Hematopoietic multipotent progenitor cell treated with erythropoietin and hydrocortisone succinate and interleukin-3 and kit ligand, for 15 days (in vitro differentiated cells): ENCODE measurements around the gene CALHM1.
"Not testable (repeated sequence)": the region's sequence is repeated elsewhere in the genome, so short reads cannot be mapped to it uniquely, and the experiment has no call there.

ENCODE experiments used
- DNase-seq: peaks from one replicate; pipeline ENCODE4 v3.0.0-alpha.2; 2015; ENCODE audit warnings: low spot score

CALHM1 gene

GRCh38 chr10:103429647-103430046 lies 29.1 kb downstream of the CALHM1 start:
- DNase-seq, result no peak

GRCh38 chr10:103428989-103429643 lies 29.6 kb downstream of the CALHM1 start:
- no peak for DNase-seq

- no peak for DNase-seq
Observed at GRCh38 chr10:103427866-103428265, 30.8 kb downstream of the CALHM1 start.

- no peak for DNase-seq
Observed at GRCh38 chr10:103423748-103424147, 35.0 kb downstream of the CALHM1 start.

GRCh38 chr10:103419101-103419500 lies 39.6 kb downstream of the CALHM1 start:
- DNase-seq, result no peak

GRCh38 chr10:103417601-103418000 lies 41.1 kb downstream of the CALHM1 start:
- DNase-seq, result no peak

GRCh38 chr10:103417148-103417469 lies 41.6 kb downstream of the CALHM1 start:
- DNase-seq, result not testable (repeated sequence)

GRCh38 chr10:103416436-103417147 lies 42.1 kb downstream of the CALHM1 start:
- peak; percentile 57 for DNase-seq

- DNase-seq, result no peak
Observed at GRCh38 chr10:103415581-103415980, 43.1 kb downstream of the CALHM1 start.

GRCh38 chr10:103413564-103413963 lies 45.1 kb downstream of the CALHM1 start:
- DNase-seq, result no peak
